HCT116 (cell line): Measurements from ENCODE around the gene NOTCH1. TPM values are rescaled to one million over a fixed set of nuclear protein-coding genes. Genes with fewer than 3 reads are reported as not detected.

Source experiments
- ATAC-seq: fragments of 200-7000 bp; cut with Tn5 transposase; 2 replicates; pipeline ENCODE4 v1.9.1; 2020; ENCODE audit warnings: mild to moderate bottlenecking, moderate library complexity
- BruUV-seq: library from RNA; stranded (reverse); fragments of 400-500 nt; replicated peaks from 2 replicates; lab custom pipeline; 2021; lab: Mats Ljungman, UMichigan
- CTCF ChIA-PET: fragments of 300-600 bp; sonication (Branson Sonifier 250); formaldehyde crosslinking; loops from one replicate; lab custom pipeline; 2021; ENCODE audit warnings: antibody characterized with exemption; lab: Charles Lee
- POLR2A ChIA-PET: fragments of 300-600, 350-600 bp; sonication (Branson Sonifier 250); formaldehyde crosslinking; loops from one replicate; lab custom pipeline; 2021; ENCODE audit warnings: antibody characterized with exemption; lab: Charles Lee
- RAD21 ChIA-PET, 2 experiments: fragments of 300-600 bp; sonication (Branson Sonifier 250); formaldehyde crosslinking; loops; one replicate each; lab custom pipeline; 2023; ENCODE audit warnings: low total read pairs in 2 of 2; ENCODE audit not compliant: uncharacterized antibody in 2 of 2, unreplicated experiment in 2 of 2, low non-redundant PET in 1 of 2; lab: Charles Lee
- DNase-seq: peaks from one replicate; pipeline ENCODE4 v3.0.0-alpha.2; 2010; ENCODE audit warnings: low read depth, low spot score
- H2AFZ ChIP-seq: fragments of 200-600 bp; shearing (Covaris generic), sonication (generic); 2 replicates; pipeline ENCODE4 v1.6.1; 2017; ENCODE audit warnings: low read depth, mixed run types, mixed read lengths, antibody characterized with exemption, low read length; ENCODE audit not compliant: poor library complexity, severe bottlenecking
- H3K27ac ChIP-seq: 2 replicates; pipeline ENCODE4 v1.5.1; 2012; ENCODE audit warnings: low read depth, low read length
- H3K27me3 ChIP-seq: fragments of 200-600 bp; sonication (generic); 2 replicates; pipeline ENCODE4 v1.6.1; 2016; ENCODE audit warnings: mixed run types, low read length, mixed read lengths; ENCODE audit not compliant: insufficient read depth
- H3K36me3 ChIP-seq, 2 experiments: fragments of 200-500 bp in 1 of 2; fragments of 200-600 bp in 1 of 2; sonication (Bioruptor generic) in 1 of 2; sonication (generic) in 1 of 2; 2 replicates each; pipeline versions ENCODE4 v1.5.1 to v1.6.1; 2014 to 2016; ENCODE audit warnings: low read length in 2 of 2, inconsistent platforms in 1 of 2, mixed read lengths in 1 of 2, mixed run types in 1 of 2; ENCODE audit not compliant: insufficient read depth in 2 of 2, control insufficient read depth in 1 of 2
- H3K4me1 ChIP-seq, 2 experiments: fragments of 200-600 bp in 1 of 2; sonication (generic) in 1 of 2; 2 replicates each; pipeline versions ENCODE4 v1.5.1 to v1.6.1; 2012 to 2017; ENCODE audit warnings: low read length in 2 of 2, inconsistent platforms in 1 of 2, mild to moderate bottlenecking in 1 of 2, mixed read lengths in 1 of 2, mixed run types in 1 of 2, moderate library complexity in 1 of 2; ENCODE audit not compliant: insufficient read depth in 2 of 2, control insufficient read depth in 1 of 2
- H3K4me2 ChIP-seq: fragments of 200-600 bp; sonication (generic); 2 replicates; pipeline ENCODE4 v1.6.1; 2017; ENCODE audit warnings: mixed run types, low read length, mixed read lengths
- H3K4me3 ChIP-seq, 2 experiments: fragments of 200-600 bp in 1 of 2; sonication (generic) in 1 of 2; replicated peaks in 1 of 2; 2 replicates each; pipeline ENCODE4 v1.5.1; 2011 to 2016; ENCODE audit warnings: low read length in 2 of 2, control low read depth in 1 of 2, low read depth in 1 of 2, mild to moderate bottlenecking in 1 of 2, mixed read lengths in 1 of 2, mixed run types in 1 of 2
- H3K79me2 ChIP-seq: fragments of 200-600 bp; sonication (generic); 2 replicates; pipeline ENCODE4 v1.6.1; 2017; ENCODE audit warnings: mild to moderate bottlenecking, mixed run types, low read length, moderate library complexity, mixed read lengths; ENCODE audit not compliant: insufficient read depth
- H3K9ac ChIP-seq: fragments of 200-600 bp; sonication (generic); 2 replicates; pipeline ENCODE4 v1.6.1; 2016; ENCODE audit warnings: low read length, mixed read lengths
- H3K9me2 ChIP-seq: fragments of 200-600 bp; sonication (generic), shearing (Covaris generic); 2 replicates; pipeline ENCODE4 v1.6.1; 2017; ENCODE audit warnings: mixed run types, mild to moderate bottlenecking, moderate library complexity; ENCODE audit not compliant: insufficient read depth
- H3K9me3 ChIP-seq, 2 experiments: fragments of 200-500 bp in 1 of 2; fragments of 200-600 bp in 1 of 2; sonication (Bioruptor generic) in 1 of 2; sonication (generic) in 1 of 2; 2 replicates each; pipeline ENCODE4 v1.6.1; 2014 to 2017; ENCODE audit warnings: low read length in 2 of 2, mixed read lengths in 2 of 2, inconsistent platforms in 1 of 2, low read depth in 1 of 2, mild to moderate bottlenecking in 1 of 2, mixed run types in 1 of 2, moderate library complexity in 1 of 2; ENCODE audit not compliant: control insufficient read depth in 1 of 2, insufficient read depth in 1 of 2
- H4K20me1 ChIP-seq: fragments of 200-600 bp; sonication (generic), shearing (Covaris generic); 2 replicates; pipeline ENCODE4 v1.6.1; 2017; ENCODE audit warnings: mixed run types, mild to moderate bottlenecking, moderate library complexity; ENCODE audit not compliant: insufficient read depth
- CEBPB ChIP-seq: IDR thresholded peaks from 2 replicates; pipeline ENCODE4 v1.6.1; 2012; ENCODE audit warnings: low read depth
- EGR1 ChIP-seq: IDR thresholded peaks from 2 replicates; pipeline ENCODE4 v1.6.1; 2012; ENCODE audit warnings: low read depth
- ELF1 ChIP-seq: IDR thresholded peaks from 2 replicates; pipeline ENCODE4 v1.6.1; 2012; ENCODE audit warnings: low read depth, borderline replicate concordance
- FOSL1 ChIP-seq: IDR thresholded peaks from 2 replicates; pipeline ENCODE4 v1.6.1; 2012; ENCODE audit warnings: low read depth
- JUND ChIP-seq: IDR thresholded peaks from 2 replicates; pipeline ENCODE4 v1.6.1; 2012
- POLR2A ChIP-seq: IDR thresholded peaks from 2 replicates; pipeline ENCODE4 v1.7.0; 2011; ENCODE audit warnings: borderline replicate concordance; ENCODE audit not compliant: insufficient read depth, insufficient read length; ENCODE audit errors: extremely low read depth
- SIN3A ChIP-seq: IDR thresholded peaks from 2 replicates; pipeline ENCODE4 v1.6.1; 2012; ENCODE audit warnings: low read depth
- SP1 ChIP-seq: IDR thresholded peaks from 2 replicates; pipeline ENCODE4 v1.6.1; 2012; ENCODE audit warnings: low read depth
- SRF ChIP-seq: IDR thresholded peaks from 2 replicates; pipeline ENCODE4 v1.6.1; 2012; ENCODE audit warnings: low read depth
- YY1 ChIP-seq: IDR thresholded peaks from 2 replicates; pipeline ENCODE4 v1.6.1; 2011; ENCODE audit warnings: low read length, low read depth, moderate library complexity, mild to moderate bottlenecking; ENCODE audit not compliant: insufficient replicate concordance; ENCODE audit errors: extremely low read depth
- ZNF274 ChIP-seq: fragments of 200-500 bp; sonication (Bioruptor generic); IDR thresholded peaks from 2 replicates; pipeline ENCODE4 v1.6.1; 2014; ENCODE audit warnings: mild to moderate bottlenecking, low read depth, low read length, inconsistent platforms
- intact Hi-C: fragments of 100-400 bp; cut with micrococcal nuclease; formaldehyde crosslinking; loops from 2 replicates; pipeline ENCODE4 v1.10.0; 2022
- total RNA-seq: library from RNA; stranded (reverse); gene quantifications from one replicate; pipeline ENCODE4 v1.2.1, GENCODE V29; 2021; ENCODE audit not compliant: unreplicated experiment
- TF ChIP-seq, protein P1 (sequence below), 3 experiments: fragments of 200-600 bp in 1 of 3; sonication (generic) in 1 of 3; IDR thresholded peaks in 2 of 3; conservative IDR thresholded peaks in 1 of 3; 2 replicates each; pipeline ENCODE4 v1.5.1; 2012 to 2017; ENCODE audit warnings: low read depth in 2 of 3, low read length in 2 of 3, antibody characterized with exemption in 1 of 3, borderline replicate concordance in 1 of 3, control low read depth in 1 of 3, mild to moderate bottlenecking in 1 of 3, mixed read lengths in 1 of 3, mixed run types in 1 of 3, moderate library complexity in 1 of 3; ENCODE audit not compliant: insufficient read depth in 1 of 3
- TF ChIP-seq, protein P2 (sequence below): IDR thresholded peaks from 2 replicates; pipeline ENCODE4 v1.6.1; 2012; ENCODE audit warnings: low read depth

The NOTCH1 gene
- total RNA-seq, 1 experiment from 2014 or later: 36.2 TPM

DNA sequence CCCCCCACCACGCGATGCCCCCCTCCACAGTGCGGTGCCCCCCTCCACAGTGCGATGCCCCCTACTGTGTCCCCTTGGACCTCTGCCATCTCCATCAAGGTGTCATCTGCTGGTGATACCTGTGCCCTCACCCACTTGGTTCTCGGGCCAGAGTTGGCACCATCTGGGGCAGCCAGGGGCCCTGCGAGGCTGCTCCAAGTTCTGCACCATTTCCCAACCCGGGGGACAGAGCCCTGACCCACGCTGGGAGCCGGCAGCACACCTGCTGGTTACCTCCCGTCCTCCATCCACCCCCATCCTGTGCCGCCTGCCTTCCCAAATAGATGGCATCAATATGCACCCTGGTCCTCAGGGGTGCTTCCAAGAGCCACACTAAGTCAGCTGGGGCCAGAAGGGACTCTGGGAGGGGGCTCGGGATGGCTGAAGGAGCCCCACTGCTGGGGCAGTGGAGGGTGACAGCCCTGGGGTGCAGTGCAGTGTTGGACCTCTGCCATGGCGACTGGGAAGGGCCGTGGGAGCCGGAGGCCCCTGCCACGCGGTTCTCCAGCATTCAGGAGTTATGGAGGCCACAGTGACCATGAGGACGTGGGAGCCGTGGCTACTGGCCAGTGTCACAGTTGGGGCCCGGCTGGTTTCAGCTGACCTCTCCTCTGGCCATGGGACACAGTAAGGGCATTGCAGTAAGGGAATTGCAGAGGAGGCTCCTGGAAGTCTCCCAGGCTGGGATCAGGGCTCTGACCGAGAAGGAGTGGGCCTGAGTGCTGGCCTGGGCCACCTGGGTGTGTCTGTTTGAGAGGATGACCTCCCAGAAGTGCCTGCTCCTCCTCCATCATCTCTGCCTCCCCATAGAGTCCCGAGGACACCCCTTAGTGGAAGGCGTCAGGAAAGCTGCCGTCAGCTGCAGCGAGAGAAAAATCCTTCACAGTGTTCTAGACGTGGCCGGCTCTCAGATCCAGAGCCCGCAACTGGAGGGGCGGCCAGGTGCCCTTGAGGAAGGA lies 44.2 kb upstream of the NOTCH1 start:
- POLR2A ChIA-PET: no interaction called here
- intact Hi-C loops: no loop called here
- Histone ChIP-seq H3K4me2 (no peak overlapping the region), H3K36me3 (no peaks in the 10 kb centered on the region), H4K20me1 (no peaks in the 10 kb centered on the region), H2AFZ (no peak overlapping the region), H3K9me2 (no peaks in the 10 kb centered on the region), H3K4me3 (no peak overlapping the region), H3K27me3 (no peaks in the 10 kb centered on the region), H3K27ac (no peak overlapping the region), H3K9ac (no peak overlapping the region), H3K79me2 (no peaks in the 10 kb centered on the region), H3K9me3 (no peaks in the 10 kb centered on the region), H3K4me1 (peaks cover 5 to 8% of the 10 kb centered on the region in 2 experiments; a peak in 3 of 4 replicates)
- ATAC-seq (no peak), DNase-seq (no peak)
- RAD21 ChIA-PET: no interaction called here
- CTCF ChIA-PET: no interaction called here
- no peak for TF ChIP-seq CEBPB
- no peak for TF ChIP-seq ZNF274
- TF ChIP-seq JUND: no peak
- TF ChIP-seq POLR2A: no peak
- TF ChIP-seq, protein P1, sequence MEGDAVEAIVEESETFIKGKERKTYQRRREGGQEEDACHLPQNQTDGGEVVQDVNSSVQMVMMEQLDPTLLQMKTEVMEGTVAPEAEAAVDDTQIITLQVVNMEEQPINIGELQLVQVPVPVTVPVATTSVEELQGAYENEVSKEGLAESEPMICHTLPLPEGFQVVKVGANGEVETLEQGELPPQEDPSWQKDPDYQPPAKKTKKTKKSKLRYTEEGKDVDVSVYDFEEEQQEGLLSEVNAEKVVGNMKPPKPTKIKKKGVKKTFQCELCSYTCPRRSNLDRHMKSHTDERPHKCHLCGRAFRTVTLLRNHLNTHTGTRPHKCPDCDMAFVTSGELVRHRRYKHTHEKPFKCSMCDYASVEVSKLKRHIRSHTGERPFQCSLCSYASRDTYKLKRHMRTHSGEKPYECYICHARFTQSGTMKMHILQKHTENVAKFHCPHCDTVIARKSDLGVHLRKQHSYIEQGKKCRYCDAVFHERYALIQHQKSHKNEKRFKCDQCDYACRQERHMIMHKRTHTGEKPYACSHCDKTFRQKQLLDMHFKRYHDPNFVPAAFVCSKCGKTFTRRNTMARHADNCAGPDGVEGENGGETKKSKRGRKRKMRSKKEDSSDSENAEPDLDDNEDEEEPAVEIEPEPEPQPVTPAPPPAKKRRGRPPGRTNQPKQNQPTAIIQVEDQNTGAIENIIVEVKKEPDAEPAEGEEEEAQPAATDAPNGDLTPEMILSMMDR (IDR thresholded peaks at IDR 0.05 in 2 of 3, conservative IDR thresholded peaks at IDR 0.05 in 1 of 3; ENCODE audit: borderline replicate concordance in 1 of 3, insufficient read depth in 1 of 3, low read depth in 2 of 3, low read length in 2 of 3): no peak
- no peak for TF ChIP-seq YY1
- TF ChIP-seq, protein P2, sequence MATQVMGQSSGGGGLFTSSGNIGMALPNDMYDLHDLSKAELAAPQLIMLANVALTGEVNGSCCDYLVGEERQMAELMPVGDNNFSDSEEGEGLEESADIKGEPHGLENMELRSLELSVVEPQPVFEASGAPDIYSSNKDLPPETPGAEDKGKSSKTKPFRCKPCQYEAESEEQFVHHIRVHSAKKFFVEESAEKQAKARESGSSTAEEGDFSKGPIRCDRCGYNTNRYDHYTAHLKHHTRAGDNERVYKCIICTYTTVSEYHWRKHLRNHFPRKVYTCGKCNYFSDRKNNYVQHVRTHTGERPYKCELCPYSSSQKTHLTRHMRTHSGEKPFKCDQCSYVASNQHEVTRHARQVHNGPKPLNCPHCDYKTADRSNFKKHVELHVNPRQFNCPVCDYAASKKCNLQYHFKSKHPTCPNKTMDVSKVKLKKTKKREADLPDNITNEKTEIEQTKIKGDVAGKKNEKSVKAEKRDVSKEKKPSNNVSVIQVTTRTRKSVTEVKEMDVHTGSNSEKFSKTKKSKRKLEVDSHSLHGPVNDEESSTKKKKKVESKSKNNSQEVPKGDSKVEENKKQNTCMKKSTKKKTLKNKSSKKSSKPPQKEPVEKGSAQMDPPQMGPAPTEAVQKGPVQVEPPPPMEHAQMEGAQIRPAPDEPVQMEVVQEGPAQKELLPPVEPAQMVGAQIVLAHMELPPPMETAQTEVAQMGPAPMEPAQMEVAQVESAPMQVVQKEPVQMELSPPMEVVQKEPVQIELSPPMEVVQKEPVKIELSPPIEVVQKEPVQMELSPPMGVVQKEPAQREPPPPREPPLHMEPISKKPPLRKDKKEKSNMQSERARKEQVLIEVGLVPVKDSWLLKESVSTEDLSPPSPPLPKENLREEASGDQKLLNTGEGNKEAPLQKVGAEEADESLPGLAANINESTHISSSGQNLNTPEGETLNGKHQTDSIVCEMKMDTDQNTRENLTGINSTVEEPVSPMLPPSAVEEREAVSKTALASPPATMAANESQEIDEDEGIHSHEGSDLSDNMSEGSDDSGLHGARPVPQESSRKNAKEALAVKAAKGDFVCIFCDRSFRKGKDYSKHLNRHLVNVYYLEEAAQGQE: no peak
- no peak for TF ChIP-seq SP1
- TF ChIP-seq SIN3A: no peak
- no peak for TF ChIP-seq EGR1
- no peak for TF ChIP-seq FOSL1
- no peak for TF ChIP-seq SRF
- TF ChIP-seq ELF1: no peak
- no TSS peak for BruUV-seq
